CD14-positive monocyte (primary cell): ENCODE measurements around the gene ORAI2. TPM values are rescaled to one million over a fixed set of nuclear protein-coding genes. Genes with fewer than 3 reads are reported as not detected.

ENCODE experiments used
- DNase-seq, 3 donors: peaks; one replicate each; pipeline ENCODE4 v3.0.0-alpha.2; 2011 to 2022
- H2AFZ ChIP-seq: 2 replicates; pipeline ENCODE4 v1.6.0; 2012; ENCODE audit warnings: mild to moderate bottlenecking, low read depth, low read length, inconsistent platforms; ENCODE audit not compliant: insufficient read depth, poor library complexity, severe bottlenecking
- H3K27ac ChIP-seq, 2 donors: 1 replicate in 1 of 2; 2 replicates in 1 of 2; pipeline ENCODE4 v1.5.1; 2012 to 2013; ENCODE audit warnings: low read length in 2 of 2, control low read depth in 1 of 2, inconsistent platforms in 1 of 2, low read depth in 1 of 2, mild to moderate bottlenecking in 1 of 2
- H3K27me3 ChIP-seq, 2 donors: one replicate each; pipeline versions ENCODE4 v1.6.0 to v1.6.1; 2011 to 2013; ENCODE audit warnings: low read length in 2 of 2; ENCODE audit not compliant: control insufficient read depth in 2 of 2, insufficient read depth in 2 of 2
- H3K36me3 ChIP-seq, 2 donors: replicated peaks in 1 of 2; 1 replicate in 1 of 2; 2 replicates in 1 of 2; pipeline versions ENCODE4 v1.5.1 to v1.6.1; 2012 to 2013; ENCODE audit warnings: low read length in 2 of 2, control low read depth in 1 of 2, inconsistent platforms in 1 of 2, mild to moderate bottlenecking in 1 of 2; ENCODE audit not compliant: insufficient read depth in 2 of 2, control insufficient read depth in 1 of 2
- H3K4me1 ChIP-seq, 2 donors: 1 replicate in 1 of 2; 2 replicates in 1 of 2; pipeline versions ENCODE4 v1.5.1 to v1.6.1; 2012 to 2013; ENCODE audit warnings: low read length in 2 of 2, control low read depth in 1 of 2, inconsistent platforms in 1 of 2, mild to moderate bottlenecking in 1 of 2, moderate library complexity in 1 of 2; ENCODE audit not compliant: insufficient read depth in 2 of 2, control insufficient read depth in 1 of 2
- H3K4me2 ChIP-seq: replicated peaks from 2 replicates; pipeline ENCODE3; 2012; ENCODE audit warnings: low read length, moderate library complexity, mild to moderate bottlenecking; ENCODE audit not compliant: poor library complexity, severe bottlenecking; ENCODE audit errors: extremely low read depth
- H3K4me3 ChIP-seq, 3 experiments: fragments of 200-600 bp in 1 of 3; sonication (generic) in 1 of 3; replicated peaks in 1 of 3; 1 replicate in 2 of 3; 2 replicates in 1 of 3; pipeline ENCODE4 v1.5.1; 2011 to 2013; ENCODE audit warnings: low read length in 3 of 3, mild to moderate bottlenecking in 3 of 3, control low read depth in 2 of 3, low read depth in 2 of 3, inconsistent platforms in 1 of 3, moderate library complexity in 1 of 3
- H3K79me2 ChIP-seq: 2 replicates; pipeline ENCODE4 v1.6.0; 2012; ENCODE audit warnings: mild to moderate bottlenecking, control low read depth, inconsistent platforms, low read length, moderate library complexity; ENCODE audit not compliant: insufficient read depth
- H3K9ac ChIP-seq: 2 replicates; pipeline ENCODE4 v1.6.0; 2017; ENCODE audit warnings: low read length, mild to moderate bottlenecking; ENCODE audit not compliant: insufficient read depth, poor library complexity, severe bottlenecking
- H3K9me3 ChIP-seq, 2 donors: replicated peaks in 1 of 2; 1 replicate in 1 of 2; 2 replicates in 1 of 2; pipeline versions ENCODE4 v1.5.1 to v1.6.1; 2012 to 2013; ENCODE audit warnings: low read length in 2 of 2, control low read depth in 1 of 2; ENCODE audit not compliant: control insufficient read depth in 1 of 2, insufficient read depth in 1 of 2
- H4K20me1 ChIP-seq: 2 replicates; pipeline ENCODE4 v1.6.0; 2012; ENCODE audit warnings: mild to moderate bottlenecking, low read length, control low read depth, moderate library complexity; ENCODE audit not compliant: insufficient read depth
- H3K27ac Mint-ChIP-seq, 7 donors: one replicate each; pipeline ENCODE4 v1.8.0; 2020; ENCODE audit warnings: mild to moderate bottlenecking in 7 of 7, mixed read lengths in 7 of 7, moderate library complexity in 6 of 7, inconsistent platforms in 2 of 7
- H3K27me3 Mint-ChIP-seq, 3 donors: one replicate each; pipeline ENCODE4 v1.8.0; 2021 to 2022; ENCODE audit warnings: low read depth in 3 of 3, mild to moderate bottlenecking in 3 of 3, mixed read lengths in 3 of 3, moderate library complexity in 3 of 3, inconsistent platforms in 1 of 3
- H3K36me3 Mint-ChIP-seq, 2 donors: one replicate each; pipeline ENCODE4 v1.8.0; 2020; ENCODE audit warnings: mixed read lengths in 2 of 2, inconsistent platforms in 1 of 2, mild to moderate bottlenecking in 1 of 2
- H3K4me1 Mint-ChIP-seq: one replicate; pipeline ENCODE4 v1.8.0; 2020; ENCODE audit warnings: mild to moderate bottlenecking, mixed read lengths
- H3K4me3 Mint-ChIP-seq, 2 donors: one replicate each; pipeline ENCODE4 v1.8.0; 2020; ENCODE audit warnings: mild to moderate bottlenecking in 2 of 2, mixed read lengths in 2 of 2, moderate library complexity in 1 of 2
- H3K9me3 Mint-ChIP-seq, 7 donors: one replicate each; pipeline ENCODE4 v1.8.0; 2020 to 2022; ENCODE audit warnings: mixed read lengths in 7 of 7, mild to moderate bottlenecking in 6 of 7, moderate library complexity in 6 of 7, inconsistent platforms in 2 of 7
- CTCF ChIP-seq: fragments of 200-600 bp; IDR thresholded peaks from one replicate; pipeline ENCODE4 v1.8.0; 2022; ENCODE audit warnings: antibody characterized with exemption, mild to moderate bottlenecking
- WGBS: methylation state at CpG from one replicate; pipeline ENCODE4 v1.1.5; 2013; ENCODE audit warnings: missing lambda C conversion rate; ENCODE audit not compliant: insufficient coverage; 5-methylcytosine and 5-hydroxymethylcytosine counted together
- intact Hi-C, 2 donors: fragments of 100-400 bp; cut with micrococcal nuclease; formaldehyde crosslinking; loops; one replicate each; pipeline versions ENCODE4 v1.15.0 to v1.15.1; 2023
- polyA plus RNA-seq, 3 donors: library from polyadenylated mRNA; depleted of rRNA in 1 of 3; unstranded in 2 of 3; stranded (reverse) in 1 of 3; fragments of 300-500 nt in 2 of 3; fragments of >200 nt in 1 of 3; fragmentation: Illumina TruSeq in 2 of 3; gene quantifications; 1 replicate in 2 of 3; 2 replicates in 1 of 3; pipeline ENCODE4 v1.2.3, GENCODE V29; 2012 to 2021

The ORAI2 gene
- polyA plus RNA-seq, 3 donors: 27.5 to 50.0 (median 38.2) TPM

- Histone ChIP-seq H3K4me2 (no peak overlapping the region), H3K27ac (no peak overlapping the region), H3K79me2 (peaks cover 19% of the 10 kb centered on the region), H3K4me1 (peaks cover 19 to 20% of the 10 kb centered on the region in 2 donors), H4K20me1 (no peaks in the 10 kb centered on the region), H2AFZ (no peak overlapping the region), H3K9me3 (no peaks in the 10 kb centered on the region), H3K27me3 (no peaks in the 10 kb centered on the region), H3K4me3 (no peak overlapping the region), H3K36me3 (peaks cover 6 to 8% of the 10 kb centered on the region in 2 donors), H3K9ac (no peak overlapping the region)
- DNase-seq: no peak
- H3K9me3 Mint-ChIP-seq: no peaks in the 10 kb centered on the region
- no peak for TF ChIP-seq CTCF
- peak overlapping the region in 1 of 7 donors; percentile 28 for H3K27ac Mint-ChIP-seq
- intact Hi-C loops: loop anchor here in 1 of 2 donors (10.0 kb wide), 1 partner anchor 183 kb away; the partner anchor contains the start of gene SH2B2
- no peak overlapping the region for H3K4me3 Mint-ChIP-seq
- 95% methylated on average over 19 of the region's 24 CpGs for WGBS
- peaks cover 0 to 2% (median 2%) of the 10 kb centered on the region in 3 donors for H3K27me3 Mint-ChIP-seq
- H3K4me1 Mint-ChIP-seq: peaks cover 23% of the 10 kb centered on the region
- H3K36me3 Mint-ChIP-seq: peaks cover 7 to 8% of the 10 kb centered on the region in 2 donors
Measured at GRCh38 chr7:102467581-102468477, 34.5 kb downstream of the ORAI2 start.

GRCh38 chr7:102468478-102469350, 35.3 kb downstream of the ORAI2 start:
- H3K4me1 ChIP-seq: peaks cover 16 to 18% of the 10 kb centered on the region in 2 donors
- no peak overlapping the region for H3K9ac ChIP-seq
- H3K36me3 ChIP-seq: peaks cover 13 to 17% of the 10 kb centered on the region in 2 donors
- Mint-ChIP-seq H3K9me3 (no peaks in the 10 kb centered on the region), H3K4me1 (peaks cover 20% of the 10 kb centered on the region), H3K36me3 (peaks cover 13 to 17% of the 10 kb centered on the region in 2 donors), H3K27ac (peak overlapping the region in 1 of 7 donors; percentile 66), H3K4me3 (no peak overlapping the region), H3K27me3 (peaks cover 0 to 2% (median 2%) of the 10 kb centered on the region in 3 donors)
- no peak overlapping the region for H3K4me3 ChIP-seq
- H3K4me2 ChIP-seq: no peak overlapping the region
- WGBS: 93% methylated on average over 40 of the region's 40 CpGs
- no peak for TF ChIP-seq CTCF
- H3K27me3 ChIP-seq: no peaks in the 10 kb centered on the region
- no peak overlapping the region for H3K27ac ChIP-seq
- H3K79me2 ChIP-seq: peaks cover 10% of the 10 kb centered on the region
- no peak overlapping the region for H2AFZ ChIP-seq
- intact Hi-C loops: loop anchor here in 1 of 2 donors (10.0 kb wide), 1 partner anchor 184 kb away; the partner anchor contains the start of gene SH2B2
- no peaks in the 10 kb centered on the region for H3K9me3 ChIP-seq
- DNase-seq: no peak
- peaks cover 9% of the 10 kb centered on the region for H4K20me1 ChIP-seq
